PC-3 (cell line): ENCODE measurements around the gene MSI1. TPM values are rescaled to one million over a fixed set of nuclear protein-coding genes. Genes with fewer than 3 reads are reported as not detected.

ENCODE experiments used
- ATAC-seq: fragments of 200-7000 bp; cut with Tn5 transposase; 2 replicates; pipeline ENCODE4 v1.9.1; 2020; ENCODE audit warnings: mild to moderate bottlenecking, moderate library complexity
- BruUV-seq: library from RNA; stranded (reverse); fragments of 400-500 nt; replicated peaks from 2 replicates; lab custom pipeline; 2021; lab: Mats Ljungman, UMichigan
- CTCF ChIA-PET: fragments of 300-600 bp; sonication (Branson Sonifier 250); formaldehyde crosslinking; loops from one replicate; lab custom pipeline; 2022; ENCODE audit warnings: antibody characterized with exemption; lab: Charles Lee
- POLR2A ChIA-PET: fragments of 300-600 bp; sonication (Branson Sonifier 250); formaldehyde crosslinking; loops from one replicate; lab custom pipeline; 2022; ENCODE audit warnings: antibody characterized with exemption; ENCODE audit not compliant: unreplicated experiment; lab: Charles Lee
- DNase-seq: peaks from one replicate; pipeline ENCODE4 v3.0.0-alpha.2; 2015
- H2AFZ ChIP-seq: fragments of 300-600 bp; sonication (generic); 2 replicates; pipeline ENCODE4 v1.6.0; 2016; ENCODE audit warnings: antibody characterized with exemption, low read length
- H3F3A ChIP-seq: fragments of 300-600 bp; sonication (generic); one replicate; pipeline ENCODE4 v1.6.0; 2017; ENCODE audit warnings: antibody characterized with exemption, low read length, control low read depth, mild to moderate bottlenecking; ENCODE audit not compliant: unreplicated experiment
- H3K27ac ChIP-seq: fragments of 300-600 bp; sonication (generic); 2 replicates; pipeline ENCODE4 v1.5.1; 2016; ENCODE audit warnings: mild to moderate bottlenecking, low read length
- H3K27me3 ChIP-seq: fragments of 300-600 bp; sonication (generic); 2 replicates; pipeline ENCODE4 v1.6.1; 2016; ENCODE audit warnings: low read length, mixed read lengths
- H3K36me3 ChIP-seq: fragments of 300-600 bp; sonication (generic); 2 replicates; pipeline ENCODE4 v1.6.1; 2016; ENCODE audit warnings: low read depth, mixed run types, low read length, mixed read lengths
- H3K4me1 ChIP-seq: fragments of 300-600 bp; sonication (generic); 2 replicates; pipeline ENCODE4 v1.5.1; 2016; ENCODE audit warnings: low read length; ENCODE audit not compliant: insufficient read depth
- H3K4me2 ChIP-seq: fragments of 300-600 bp; sonication (generic); 2 replicates; pipeline ENCODE4 v1.6.0; 2016; ENCODE audit warnings: low read length
- H3K4me3 ChIP-seq: fragments of 300-600 bp; sonication (generic); 2 replicates; pipeline ENCODE4 v1.5.1; 2016; ENCODE audit warnings: mild to moderate bottlenecking, low read length, mixed read lengths
- H3K79me2 ChIP-seq: fragments of 300-600 bp; sonication (generic); 2 replicates; pipeline ENCODE4 v1.6.1; 2017; ENCODE audit warnings: low read length, mixed read lengths
- H3K9ac ChIP-seq: fragments of 300-600 bp; sonication (generic); 2 replicates; pipeline ENCODE4 v1.6.0; 2016; ENCODE audit warnings: mild to moderate bottlenecking, low read length
- H3K9me2 ChIP-seq: fragments of 300-600 bp; sonication (generic); replicated peaks from 2 replicates; pipeline ENCODE4 v1.6.1; 2016; ENCODE audit warnings: mixed run types, low read length, mixed read lengths
- H3K9me3 ChIP-seq: fragments of 300-600 bp; sonication (generic); 2 replicates; pipeline ENCODE4 v1.6.1; 2016; ENCODE audit warnings: low read length, mixed read lengths
- H4K20me1 ChIP-seq: fragments of 300-600 bp; sonication (generic); 2 replicates; pipeline ENCODE4 v1.6.1; 2016; ENCODE audit warnings: low read length, mixed read lengths
- CTCF ChIP-seq: fragments of 300-600 bp; sonication (generic); conservative IDR thresholded peaks from 2 replicates; pipeline ENCODE4 v1.5.1; 2017; ENCODE audit warnings: antibody characterized with exemption, low read depth, mild to moderate bottlenecking, low read length
- EZH2 ChIP-seq: fragments of 300-600 bp; sonication (generic); IDR thresholded peaks from one replicate; pipeline ENCODE4 v1.6.1; 2017; ENCODE audit warnings: antibody characterized with exemption, mild to moderate bottlenecking, low read length; ENCODE audit not compliant: unreplicated experiment
- EZH2phosphoT487 ChIP-seq: fragments of 300-600 bp; sonication (generic); IDR thresholded peaks from 2 replicates; pipeline ENCODE4 v1.6.1; 2018; ENCODE audit warnings: mild to moderate bottlenecking, antibody characterized with exemption, low read length, borderline replicate concordance
- intact Hi-C: fragments of 100-400 bp; cut with micrococcal nuclease; formaldehyde crosslinking; loops from 2 replicates; pipeline ENCODE4 v1.9.0; 2023
- total RNA-seq: library from RNA; depleted of rRNA; stranded (reverse); fragments of >200 nt; gene quantifications from 2 replicates; pipeline ENCODE4 v1.2.3, GENCODE V29; 2014

The MSI1 gene
- total RNA-seq, 1 experiment from 2014 or later = not detected

- Histone ChIP-seq H3K79me2 (no peaks in the 10 kb centered on the region), H3K4me2 (no peak overlapping the region), H3K4me1 (no peaks in the 10 kb centered on the region), H3K9me3 (no peaks in the 10 kb centered on the region), H4K20me1 (no peaks in the 10 kb centered on the region), H3K27me3 (peaks cover 17% of the 10 kb centered on the region), H2AFZ (no peak overlapping the region), H3K9ac (no peak overlapping the region), H3K9me2 (no peaks in the 10 kb centered on the region), H3F3A (no peaks in the 10 kb centered on the region), H3K4me3 (no peak overlapping the region), H3K36me3 (no peaks in the 10 kb centered on the region), H3K27ac (no peak overlapping the region)
- intact Hi-C loops = no loop called here
- ATAC-seq (no peak), DNase-seq (no peak)
- ChIA-PET POLR2A (interaction anchor here (0.6 kb wide), 1 partner anchor 18 kb away, joined by 4 read pairs; no protein-coding TSS in a partner anchor), CTCF (no interaction called here)
- no peak for TF ChIP-seq EZH2phosphoT487
- no peak for TF ChIP-seq CTCF
- TF ChIP-seq EZH2 = no peak
- BruUV-seq = no TSS peak
These were observed 4.5 kb downstream of the MSI1 start for GRCh38 chr12:120364487-120364886.

GRCh38 chr12:120363274-120363855 is 5.6 kb downstream of the MSI1 start:
- H3K36me3 ChIP-seq = no peaks in the 10 kb centered on the region
- ATAC-seq (no peak), DNase-seq (no peak)
- ChIA-PET CTCF (interaction anchor here (0.6 kb wide), 1 partner anchor 66 kb away, joined by 14 read pairs; no protein-coding TSS in a partner anchor), POLR2A (no interaction called here)
- no TSS peak for BruUV-seq
- H3K9me3 ChIP-seq = no peaks in the 10 kb centered on the region
- H3K79me2 ChIP-seq = no peaks in the 10 kb centered on the region
- H3K4me1 ChIP-seq = no peaks in the 10 kb centered on the region
- intact Hi-C loops = no loop called here
- no peaks in the 10 kb centered on the region for H3F3A ChIP-seq
- peaks cover 11% of the 10 kb centered on the region for H3K27me3 ChIP-seq
- TF ChIP-seq CTCF (no peak), EZH2 (no peak), EZH2phosphoT487 (no peak)
- no peak overlapping the region for H3K4me2 ChIP-seq
- no peaks in the 10 kb centered on the region for H3K9me2 ChIP-seq
- no peak overlapping the region for H3K27ac ChIP-seq
- no peaks in the 10 kb centered on the region for H4K20me1 ChIP-seq
- no peak overlapping the region for H3K9ac ChIP-seq
- no peak overlapping the region for H3K4me3 ChIP-seq
- H2AFZ ChIP-seq = no peak overlapping the region

- H3K27ac ChIP-seq = no peak overlapping the region
- no peaks in the 10 kb centered on the region for H3K36me3 ChIP-seq
- H3K27me3 ChIP-seq = peaks cover 5% of the 10 kb centered on the region
- no peaks in the 10 kb centered on the region for H3K79me2 ChIP-seq
- H4K20me1 ChIP-seq = no peaks in the 10 kb centered on the region
- POLR2A ChIA-PET = no interaction called here
- H3K9ac ChIP-seq = no peak overlapping the region
- no peaks in the 10 kb centered on the region for H3K4me1 ChIP-seq
- CTCF ChIA-PET = interaction anchor here (0.6 kb wide), 1 partner anchor 66 kb away, joined by 14 read pairs; no protein-coding TSS in a partner anchor
- H3K9me2 ChIP-seq = no peaks in the 10 kb centered on the region
- intact Hi-C loops = no loop called here
- TF ChIP-seq CTCF = no peak
- no peak for TF ChIP-seq EZH2
- no peak for TF ChIP-seq EZH2phosphoT487
- H3K9me3 ChIP-seq = no peaks in the 10 kb centered on the region
- H3F3A ChIP-seq = no peaks in the 10 kb centered on the region
- DNase-seq (no peak), ATAC-seq (no peak)
- H2AFZ ChIP-seq = no peak overlapping the region
- BruUV-seq = no TSS peak
- no peak overlapping the region for H3K4me3 ChIP-seq
- H3K4me2 ChIP-seq = no peak overlapping the region
These were observed 6.3 kb downstream of the MSI1 start for GRCh38 chr12:120362516-120363273.
